Transverse colon (tissue), 4 donors: ENCODE data around the gene TMEM229B. TPM values are rescaled to one million over a fixed set of nuclear protein-coding genes. Genes with fewer than 3 reads are reported as not detected.
"Not testable (repeated sequence)": the region's sequence is repeated elsewhere in the genome, so short reads cannot be mapped to it uniquely, and the experiment has no call there.

Source experiments
- DNase-seq: peaks from one replicate; pipeline ENCODE4 v3.0.0-alpha.2; 2019
- H3K27ac ChIP-seq, 4 donors: fragments of 200-600 bp; sonication (generic); 2 replicates each; pipeline ENCODE4 v1.5.1; 2016 to 2018; ENCODE audit warnings: inconsistent platforms in 4 of 4
- H3K27me3 ChIP-seq: fragments of 200-600 bp; sonication (generic); 2 replicates; pipeline ENCODE4 v1.5.1; 2017; ENCODE audit warnings: inconsistent platforms
- H3K36me3 ChIP-seq, 4 donors: fragments of 200-600 bp; sonication (generic); 2 replicates each; pipeline ENCODE4 v1.5.1; 2017 to 2019; ENCODE audit warnings: inconsistent platforms in 4 of 4
- H3K4me1 ChIP-seq, 4 donors: fragments of 200-600 bp; sonication (generic); 2 replicates each; pipeline ENCODE4 v1.5.1; 2017 to 2020; ENCODE audit warnings: inconsistent platforms in 4 of 4
- H3K4me3 ChIP-seq, 4 donors: fragments of 200-600 bp; sonication (generic); 1 replicate in 1 of 4; 2 replicates in 3 of 4; pipeline versions ENCODE4 v1.5.1 to v1.6.1; 2017 to 2019; ENCODE audit warnings: inconsistent platforms in 4 of 4
- H3K9me3 ChIP-seq, 2 donors: fragments of 200-600 bp; sonication (generic); 2 replicates each; pipeline ENCODE4 v1.5.1; 2017 to 2019; ENCODE audit warnings: inconsistent platforms in 2 of 2
- CTCF ChIP-seq, 5 experiments: fragments of 200-600 bp in 3 of 5; fragments of 450-650 bp in 2 of 5; sonication (generic) in 3 of 5; IDR thresholded peaks; 1 replicate in 2 of 5; 2 replicates in 3 of 5; pipeline ENCODE4 v1.5.1; 2016 to 2017; ENCODE audit warnings: antibody characterized with exemption in 5 of 5, inconsistent platforms in 3 of 5, mild to moderate bottlenecking in 2 of 5, moderate library complexity in 1 of 5
- EP300 ChIP-seq: sonication (generic); formaldehyde crosslinking; IDR thresholded peaks from one replicate; pipeline ENCODE4 v1.6.1; 2017; ENCODE audit warnings: antibody characterized with exemption, low read depth
- POLR2A ChIP-seq: fragments of 450-650 bp; IDR thresholded peaks from one replicate; pipeline ENCODE4 v1.6.1; 2016; ENCODE audit warnings: antibody characterized with exemption, mild to moderate bottlenecking, moderate library complexity
- POLR2AphosphoS5 ChIP-seq, 3 donors: sonication (generic); formaldehyde crosslinking; IDR thresholded peaks; one replicate each; pipeline ENCODE4 v1.6.1; 2016; ENCODE audit warnings: antibody characterized with exemption in 3 of 3
- WGBS, 2 donors: methylation state at CpG; one replicate each; pipeline ENCODE4 v1.1.5; 2018; ENCODE audit warnings: low coverage in 1 of 2; 5-methylcytosine and 5-hydroxymethylcytosine counted together
- in situ Hi-C, 4 donors: fragments of 200-750 bp; cut with MboI; loops; one replicate each; pipeline versions ENCODE4 v1.15.0 to v1.15.1; 2017; ENCODE audit warnings: low sequenced_read_pairs in 3 of 4, low pct_ligation_motif_present in 1 of 4, low pct_unique_long_range_greater_than_20kb in 1 of 4
- intact Hi-C: fragments of 100-400 bp; cut with DNase I; formaldehyde crosslinking; loops from one replicate; pipeline ENCODE4 v1.15.1; 2023; ENCODE audit warnings: low total_unique reads
- total RNA-seq, 4 donors: library from RNA; depleted of rRNA; stranded (reverse); fragments of >200 nt; gene quantifications; one replicate each; pipeline ENCODE4 v1.1.0, GENCODE V29; 2016

The TMEM229B gene
- total RNA-seq, 4 donors from 2014 or later, result 3.7 to 13.5 (median 7.4) TPM

GRCh38 chr14:67461341-67461985 is 27.1 kb downstream of the TMEM229B start:
- H3K9me3 ChIP-seq, result no peaks in the 10 kb centered on the region
- WGBS, 2 donors, result 48 to 59% methylated on average over 3 of the region's 3 CpGs
- peaks cover 0 to 6% (median 0%) of the 10 kb centered on the region in 4 donors for H3K4me1 ChIP-seq
- no peak overlapping the region for H3K4me3 ChIP-seq
- H3K27me3 ChIP-seq, result no peaks in the 10 kb centered on the region
- H3K36me3 ChIP-seq, result no peaks in the 10 kb centered on the region
- no peak for DNase-seq
- H3K27ac ChIP-seq, result no peak overlapping the region
- intact Hi-C loops (no loop called here), in situ Hi-C loops (loop anchor here in 1 of 4 donors (25.0 kb wide), 1 partner anchor 101 kb away; no protein-coding TSS in a partner anchor)
- no peak for TF ChIP-seq EP300

GRCh38 chr14:67459336-67459735 is 29.2 kb downstream of the TMEM229B start:
- Histone ChIP-seq H3K9me3 (no peaks in the 10 kb centered on the region), H3K36me3 (no peaks in the 10 kb centered on the region), H3K4me3 (no peak overlapping the region), H3K27me3 (no peaks in the 10 kb centered on the region), H3K27ac (no peak overlapping the region), H3K4me1 (peaks cover 0 to 6% (median 0%) of the 10 kb centered on the region in 4 donors)
- no peak for TF ChIP-seq CTCF (IDR thresholded peaks at IDR 0.05)
- TF ChIP-seq POLR2A, result no peak
- TF ChIP-seq EP300, result no peak
- TF ChIP-seq POLR2AphosphoS5 (IDR thresholded peaks at IDR 0.05), result no peak
- DNase-seq, result no peak
- in situ Hi-C loops (loop anchor here in 1 of 4 donors (25.0 kb wide), 1 partner anchor 103 kb away; no protein-coding TSS in a partner anchor), intact Hi-C loops (no loop called here)
- WGBS, 2 donors, result 88 to 91% methylated on average over 1 to 5 of the region's 5 CpGs

- in situ Hi-C loops (loop anchor here in 1 of 4 donors (25.0 kb wide), 1 partner anchor 105 kb away; no protein-coding TSS in a partner anchor), intact Hi-C loops (no loop called here)
- DNase-seq, result no peak
- Histone ChIP-seq H3K4me1 (peaks cover 0 to 6% (median 0%) of the 10 kb centered on the region in 4 donors), H3K4me3 (no peak overlapping the region), H3K27ac (no peak overlapping the region), H3K9me3 (no peaks in the 10 kb centered on the region), H3K27me3 (no peaks in the 10 kb centered on the region), H3K36me3 (no peaks in the 10 kb centered on the region)
- WGBS, 2 donors, result 47% methylated on average over 6 of the region's 6 CpGs; no CpG with 5 or more reads in 1 of the 2 donors
- TF ChIP-seq POLR2A, result no peak
- no peak for TF ChIP-seq EP300
- TF ChIP-seq CTCF (IDR thresholded peaks at IDR 0.05), result no peak
- no peak for TF ChIP-seq POLR2AphosphoS5 (IDR thresholded peaks at IDR 0.05)
These were observed 30.7 kb downstream of the TMEM229B start for GRCh38 chr14:67457782-67458181.

GRCh38 chr14:67456732-67457131 is 31.8 kb downstream of the TMEM229B start:
- WGBS, 2 donors, result 86 to 88% methylated on average over 5 of the region's 5 CpGs
- Histone ChIP-seq H3K27me3 (no peaks in the 10 kb centered on the region), H3K9me3 (no peaks in the 10 kb centered on the region), H3K4me3 (no peak overlapping the region), H3K4me1 (peaks cover 0 to 4% (median 0%) of the 10 kb centered on the region in 4 donors), H3K27ac (no peak overlapping the region), H3K36me3 (no peaks in the 10 kb centered on the region)
- no peak for DNase-seq
- TF ChIP-seq POLR2A, result no peak
- no peak for TF ChIP-seq POLR2AphosphoS5 (IDR thresholded peaks at IDR 0.05)
- intact Hi-C loops, result no loop called here
- in situ Hi-C loops, result loop anchor here in 1 of 4 donors (25.0 kb wide), 1 partner anchor 106 kb away; no protein-coding TSS in a partner anchor

GRCh38 chr14:67453575-67454300 is 34.8 kb downstream of the TMEM229B start:
- intact Hi-C loops (no loop called here), in situ Hi-C loops (loop anchor here in 1 of 4 donors (25.0 kb wide), 1 partner anchor 109 kb away; no protein-coding TSS in a partner anchor)
- TF ChIP-seq CTCF (IDR thresholded peaks at IDR 0.05) (no peak), EP300 (no peak), POLR2A (no peak), POLR2AphosphoS5 (IDR thresholded peaks at IDR 0.05) (no peak)
- Histone ChIP-seq H3K4me1 (peaks cover 0 to 4% (median 0%) of the 10 kb centered on the region in 4 donors), H3K4me3 (no peak overlapping the region), H3K27ac (no peak overlapping the region), H3K9me3 (no peaks in the 10 kb centered on the region), H3K36me3 (no peaks in the 10 kb centered on the region), H3K27me3 (no peaks in the 10 kb centered on the region)
- 88% methylated on average over 5 of the region's 5 CpGs; no CpG with 5 or more reads in 1 of the 2 donors for WGBS, 2 donors
- no peak for DNase-seq

- intact Hi-C loops, H3K36me3 ChIP-seq, H3K27me3 ChIP-seq, H3K4me3 ChIP-seq, DNase-seq, H3K27ac ChIP-seq, H3K9me3 ChIP-seq: not testable (repeated sequence)
- in situ Hi-C loops, result loop anchor here in 1 of 4 donors (25.0 kb wide), 1 partner anchor 111 kb away; no protein-coding TSS in a partner anchor
- WGBS, 2 donors, result 83% methylated on average over 6 of the region's 6 CpGs; no CpG with 5 or more reads in 1 of the 2 donors
- H3K4me1 ChIP-seq, result peaks cover 0 to 18% (median 4%) of the 10 kb centered on the region in 4 donors
These were observed 36.9 kb downstream of the TMEM229B start for GRCh38 chr14:67451667-67452066.
